Measurements from ENCODE around the gene GABBR2.
"Not testable (repeated sequence)": the region's sequence is repeated elsewhere in the genome, so short reads cannot be mapped to it uniquely, and the experiment has no call there.

The GABBR2 gene

GRCh38 chr9:98594546-98595160 lies 114.1 kb downstream of the GABBR2 start:
- H3K4me1 Mint-ChIP-seq: no peaks in the 10 kb centered on the region
- no peaks in the 10 kb centered on the region for H3K36me3 Mint-ChIP-seq
- H3K27me3 Mint-ChIP-seq: peaks cover 14% of the 10 kb centered on the region
- H3K4me3 Mint-ChIP-seq: no peak overlapping the region
- CTCF ChIA-PET: interaction anchor here (1.0 kb wide), 1 partner anchor 10 kb away, joined by 3 read pairs; no protein-coding TSS in a partner anchor
- no peaks in the 10 kb centered on the region for H3K9me3 Mint-ChIP-seq
- H3K27ac Mint-ChIP-seq: no peak overlapping the region
- no peak for DNase-seq

- no peak overlapping the region for H3K4me3 Mint-ChIP-seq
- H3K27me3 Mint-ChIP-seq: peaks cover 20% of the 10 kb centered on the region
- no peaks in the 10 kb centered on the region for H3K9me3 Mint-ChIP-seq
- no peaks in the 10 kb centered on the region for H3K4me1 Mint-ChIP-seq
- CTCF ChIA-PET: no interaction called here
- DNase-seq: no peak
- no peak overlapping the region for H3K27ac Mint-ChIP-seq
- no peaks in the 10 kb centered on the region for H3K36me3 Mint-ChIP-seq
These were observed 115.1 kb downstream of the GABBR2 start for GRCh38 chr9:98593354-98594253.

- Mint-ChIP-seq H3K27me3 (peaks cover 23% of the 10 kb centered on the region), H3K27ac (no peak overlapping the region), H3K9me3 (no peaks in the 10 kb centered on the region), H3K36me3 (no peaks in the 10 kb centered on the region), H3K4me3 (no peak overlapping the region), H3K4me1 (no peaks in the 10 kb centered on the region)
- CTCF ChIA-PET: no interaction called here
- DNase-seq: no peak
These were observed 117.0 kb downstream of the GABBR2 start for GRCh38 chr9:98591696-98592095.

- no peaks in the 10 kb centered on the region for H3K4me1 Mint-ChIP-seq
- peaks cover 23% of the 10 kb centered on the region for H3K27me3 Mint-ChIP-seq
- no peak overlapping the region for H3K27ac Mint-ChIP-seq
- no peaks in the 10 kb centered on the region for H3K9me3 Mint-ChIP-seq
- CTCF ChIA-PET: no interaction called here
- no peaks in the 10 kb centered on the region for H3K36me3 Mint-ChIP-seq
- no peak for DNase-seq
- no peak overlapping the region for H3K4me3 Mint-ChIP-seq
These were observed 118.6 kb downstream of the GABBR2 start for GRCh38 chr9:98590101-98590500.

- CTCF ChIA-PET: no interaction called here
- Mint-ChIP-seq H3K36me3 (no peaks in the 10 kb centered on the region), H3K4me1 (peaks cover 2% of the 10 kb centered on the region), H3K27ac (no peak overlapping the region), H3K9me3 (no peaks in the 10 kb centered on the region), H3K4me3 (no peak overlapping the region), H3K27me3 (peaks cover 27% of the 10 kb centered on the region)
- no peak for DNase-seq
These were observed 119.6 kb downstream of the GABBR2 start for GRCh38 chr9:98589102-98589501.

GRCh38 chr9:98584853-98585438 lies 123.8 kb downstream of the GABBR2 start:
- not testable (repeated sequence) for DNase-seq, H3K4me3 Mint-ChIP-seq, H3K9me3 Mint-ChIP-seq, H3K36me3 Mint-ChIP-seq, H3K27ac Mint-ChIP-seq, H3K4me1 Mint-ChIP-seq
- CTCF ChIA-PET: interaction anchor here (1.4 kb wide), 1 partner anchor 10 kb away, joined by 3 read pairs; no protein-coding TSS in a partner anchor
- H3K27me3 Mint-ChIP-seq: peaks cover 42% of the 10 kb centered on the region

- no peak overlapping the region for H3K4me3 Mint-ChIP-seq
- peaks cover 2% of the 10 kb centered on the region for H3K4me1 Mint-ChIP-seq
- no peak for DNase-seq
These were observed 124.7 kb downstream of the GABBR2 start for GRCh38 chr9:98584059-98584458.

GRCh38 chr9:98583417-98583816 lies 125.3 kb downstream of the GABBR2 start:
- CTCF ChIA-PET: no interaction called here
- Mint-ChIP-seq H3K36me3 (no peaks in the 10 kb centered on the region), H3K27ac (no peak overlapping the region), H3K4me3 (no peak overlapping the region), H3K9me3 (no peaks in the 10 kb centered on the region), H3K27me3 (peaks cover 39% of the 10 kb centered on the region), H3K4me1 (peaks cover 2% of the 10 kb centered on the region)
- no peak for DNase-seq

More at GRCh38 chr9:98584059-98584458, 124.7 kb downstream of the GABBR2 start:
- CTCF ChIA-PET: interaction anchor here (1.4 kb wide), 1 partner anchor 11 kb away, joined by 3 read pairs; no protein-coding TSS in a partner anchor
- no peak overlapping the region for H3K27ac Mint-ChIP-seq
- no peaks in the 10 kb centered on the region for H3K36me3 Mint-ChIP-seq
- H3K9me3 Mint-ChIP-seq: no peaks in the 10 kb centered on the region
- H3K27me3 Mint-ChIP-seq: peaks cover 41% of the 10 kb centered on the region

GRCh38 chr9:98580956-98581355 lies 127.8 kb downstream of the GABBR2 start:
- Mint-ChIP-seq H3K27ac (no peak overlapping the region), H3K4me3 (no peak overlapping the region), H3K27me3 (peaks cover 55% of the 10 kb centered on the region), H3K4me1 (peaks cover 11% of the 10 kb centered on the region), H3K9me3 (no peaks in the 10 kb centered on the region), H3K36me3 (no peaks in the 10 kb centered on the region)
- no peak for DNase-seq
- CTCF ChIA-PET: no interaction called here

- H3K4me1 Mint-ChIP-seq: peaks cover 22% of the 10 kb centered on the region
These were observed 129.0 kb downstream of the GABBR2 start for GRCh38 chr9:98579700-98580099.

GRCh38 chr9:98577446-98577845 lies 131.3 kb downstream of the GABBR2 start:
- CTCF ChIA-PET: no interaction called here
- DNase-seq: no peak
- Mint-ChIP-seq H3K4me3 (no peak overlapping the region), H3K9me3 (no peaks in the 10 kb centered on the region), H3K36me3 (no peaks in the 10 kb centered on the region), H3K27ac (no peak overlapping the region), H3K4me1 (peaks cover 19% of the 10 kb centered on the region), H3K27me3 (peaks cover 63% of the 10 kb centered on the region)

More at GRCh38 chr9:98579700-98580099, 129.0 kb downstream of the GABBR2 start:
- Mint-ChIP-seq H3K9me3 (no peaks in the 10 kb centered on the region), H3K4me3 (no peak overlapping the region), H3K27ac (no peak overlapping the region), H3K27me3 (peaks cover 61% of the 10 kb centered on the region), H3K36me3 (no peaks in the 10 kb centered on the region)
- CTCF ChIA-PET: no interaction called here
- DNase-seq: no peak

GRCh38 chr9:98576859-98577258 lies 131.9 kb downstream of the GABBR2 start:
- Mint-ChIP-seq H3K27me3 (peaks cover 65% of the 10 kb centered on the region), H3K4me1 (peaks cover 19% of the 10 kb centered on the region)

GRCh38 chr9:98576354-98576753 lies 132.4 kb downstream of the GABBR2 start:
- H3K9me3 Mint-ChIP-seq: no peaks in the 10 kb centered on the region
- H3K27ac Mint-ChIP-seq: no peak overlapping the region
- CTCF ChIA-PET: interaction anchor here (1.0 kb wide), 1 partner anchor 215 kb away, joined by 3 read pairs; no protein-coding TSS in a partner anchor
- H3K36me3 Mint-ChIP-seq: no peaks in the 10 kb centered on the region
- H3K27me3 Mint-ChIP-seq: peaks cover 68% of the 10 kb centered on the region
- peak overlapping the region; percentile 24 for H3K4me3 Mint-ChIP-seq
- peaks cover 19% of the 10 kb centered on the region for H3K4me1 Mint-ChIP-seq
- DNase-seq: no peak

More at GRCh38 chr9:98576859-98577258, 131.9 kb downstream of the GABBR2 start:
- Mint-ChIP-seq H3K9me3 (no peaks in the 10 kb centered on the region), H3K4me3 (no peak overlapping the region), H3K36me3 (no peaks in the 10 kb centered on the region), H3K27ac (no peak overlapping the region)
- no peak for DNase-seq
- CTCF ChIA-PET: interaction anchor here (1.0 kb wide), 1 partner anchor 215 kb away, joined by 3 read pairs; no protein-coding TSS in a partner anchor
